TTC549 (cell line): ENCODE measurements around the gene CDKAL1.

Source experiments
- FAIRE-seq: peaks from 2 replicates; lab custom pipeline; 2012; peaks lifted over from hg19 to GRCh38; lab: Jason Lieb, UNC

CDKAL1 gene

DNA sequence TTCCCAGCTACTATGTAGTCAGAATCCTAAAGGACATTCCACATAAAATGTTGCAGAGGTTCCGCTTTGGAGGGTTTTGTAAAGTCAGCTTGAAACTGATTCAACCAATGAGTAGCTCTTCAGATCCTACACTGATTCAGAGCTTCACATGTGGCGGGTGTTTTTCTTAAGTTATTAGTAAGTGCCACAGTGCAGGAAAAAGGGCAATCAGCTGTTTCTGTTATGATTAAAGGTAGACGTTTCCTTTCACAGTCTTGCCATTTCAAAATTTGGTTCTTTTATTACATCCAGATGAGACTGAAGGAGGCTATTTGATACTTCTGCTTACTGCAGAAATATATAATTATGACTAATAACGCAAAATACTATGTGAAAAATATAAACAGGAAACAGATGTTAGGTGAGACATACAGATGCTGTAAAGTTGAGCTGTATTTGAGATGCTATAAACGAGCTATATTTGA is 443.9 kb downstream of the CDKAL1 start:
- no peak for FAIRE-seq

DNA sequence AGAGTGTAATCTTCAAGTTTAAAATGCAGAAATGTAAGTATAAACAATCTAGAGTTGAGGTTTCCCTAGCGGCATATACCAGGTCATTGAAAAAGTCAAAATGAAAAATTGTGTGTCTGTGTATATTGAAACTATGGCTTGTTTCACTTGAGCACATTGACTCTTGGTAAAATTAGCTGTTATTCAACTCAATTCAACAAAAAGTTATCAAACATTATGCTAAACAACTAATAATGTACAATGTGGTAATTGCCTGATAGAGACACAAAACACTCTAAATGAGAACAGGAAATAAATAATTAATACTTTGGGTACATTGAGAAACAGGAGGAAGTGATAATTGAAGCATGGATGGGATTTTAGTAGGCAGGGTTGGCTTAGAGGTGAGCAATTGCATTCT is 444.8 kb downstream of the CDKAL1 start:
- no peak for FAIRE-seq

DNA sequence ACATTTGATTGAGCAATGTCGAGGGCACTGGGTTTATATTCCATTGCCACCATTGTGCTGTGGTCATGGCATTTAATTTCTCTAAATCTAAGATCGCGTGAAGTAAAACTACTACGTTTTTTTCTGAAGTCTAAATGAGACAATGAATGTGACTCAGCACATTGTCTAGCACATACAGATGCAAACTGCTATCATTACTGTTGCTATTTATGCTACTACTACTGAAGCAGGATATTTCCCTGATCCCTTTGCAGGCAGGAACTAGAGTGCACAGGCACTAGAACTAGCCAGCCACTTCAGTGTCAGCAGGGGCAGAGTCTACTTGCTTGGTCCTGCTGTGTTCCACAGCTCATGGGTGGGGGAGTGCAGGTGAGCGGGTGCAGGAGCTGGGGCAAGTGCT is 449.7 kb downstream of the CDKAL1 start:
- no peak for FAIRE-seq

DNA sequence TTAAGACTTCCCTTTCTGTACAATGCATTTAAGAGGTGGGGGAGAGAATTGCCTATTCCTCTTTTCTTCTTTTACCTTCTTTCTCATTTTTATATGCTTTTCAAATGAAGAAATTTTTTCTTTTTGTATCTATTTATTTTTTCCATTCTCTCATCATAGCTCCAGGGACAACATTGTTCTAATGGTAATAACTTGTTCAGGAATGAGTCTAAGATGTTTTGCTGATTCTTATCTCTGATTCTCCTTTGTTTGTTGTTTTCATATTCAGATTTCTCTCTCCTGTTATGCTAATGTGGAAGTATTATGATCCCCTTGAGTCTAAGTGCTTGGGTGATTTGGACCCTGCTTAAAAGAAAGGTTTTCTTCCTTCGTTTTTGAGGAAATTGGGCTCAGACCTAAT is 451.6 kb downstream of the CDKAL1 start:
- no peak for FAIRE-seq

DNA sequence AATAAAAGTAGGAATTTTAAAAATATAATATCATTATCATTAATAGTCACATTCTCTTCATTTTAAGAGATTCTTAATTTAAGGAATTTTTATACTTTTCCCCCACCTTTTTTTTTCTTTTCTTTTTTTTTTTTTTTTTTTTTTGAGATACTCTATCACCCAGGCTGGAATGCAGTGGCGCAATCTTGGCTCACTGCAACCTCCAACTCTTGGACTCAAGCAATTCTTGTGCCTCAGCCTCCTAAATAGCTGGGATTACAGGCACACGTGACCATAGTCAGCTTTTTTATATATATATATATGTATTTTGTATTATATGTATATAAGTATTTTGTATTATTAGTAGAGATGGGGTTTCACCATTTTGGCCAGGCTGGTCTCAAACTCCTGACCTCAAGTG is 457.7 kb downstream of the CDKAL1 start:
- no peak for FAIRE-seq

DNA sequence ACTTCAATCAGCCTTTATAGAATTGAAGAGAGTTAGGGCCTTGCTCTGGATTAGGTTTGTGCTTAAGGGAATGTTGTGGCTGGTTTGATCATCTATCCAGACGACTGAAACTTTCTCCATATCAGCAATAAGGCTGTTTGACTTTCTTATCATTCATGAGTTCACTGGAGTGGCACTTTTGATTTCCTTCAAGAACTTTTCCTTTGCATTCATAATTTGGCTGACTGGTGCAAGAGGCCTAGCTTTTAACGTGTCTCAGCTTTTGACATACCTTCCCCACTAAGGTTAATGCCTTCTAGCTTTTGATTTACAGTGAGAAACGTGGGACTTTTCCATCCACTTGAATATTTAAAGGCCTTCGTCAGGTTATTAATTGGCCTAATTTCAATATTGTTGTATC is 461.8 kb downstream of the CDKAL1 start:
- no peak for FAIRE-seq

DNA sequence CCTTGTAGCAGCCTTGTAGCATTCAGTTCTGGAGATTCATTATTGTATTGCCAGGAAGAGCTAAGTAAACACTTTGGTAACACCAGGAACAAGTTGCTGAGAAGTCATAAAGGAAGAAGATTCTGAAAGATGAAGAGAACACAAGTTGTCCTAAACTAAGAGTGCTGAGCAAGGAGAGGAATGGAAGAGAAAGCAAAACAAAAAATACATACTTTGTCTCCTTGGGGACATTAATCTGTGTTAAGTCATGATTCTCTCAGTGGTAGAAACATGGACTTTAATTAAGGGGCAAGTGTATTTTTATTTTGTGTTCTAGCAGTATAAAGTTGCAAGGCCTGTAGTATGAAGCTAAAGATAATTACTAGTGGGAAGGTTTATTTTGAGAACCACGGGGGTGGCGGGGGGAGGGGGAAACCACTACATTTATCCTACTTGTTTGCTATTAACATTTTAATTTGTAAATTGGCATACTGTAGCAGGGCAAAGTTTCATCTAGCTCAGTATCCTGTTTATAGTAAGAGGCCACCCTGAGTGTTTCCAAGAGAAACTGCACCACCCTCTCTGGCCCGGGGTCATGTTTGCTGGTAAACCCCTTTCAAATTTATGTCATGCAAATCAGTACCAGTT is 463.0 kb downstream of the CDKAL1 start:
- no peak for FAIRE-seq

DNA sequence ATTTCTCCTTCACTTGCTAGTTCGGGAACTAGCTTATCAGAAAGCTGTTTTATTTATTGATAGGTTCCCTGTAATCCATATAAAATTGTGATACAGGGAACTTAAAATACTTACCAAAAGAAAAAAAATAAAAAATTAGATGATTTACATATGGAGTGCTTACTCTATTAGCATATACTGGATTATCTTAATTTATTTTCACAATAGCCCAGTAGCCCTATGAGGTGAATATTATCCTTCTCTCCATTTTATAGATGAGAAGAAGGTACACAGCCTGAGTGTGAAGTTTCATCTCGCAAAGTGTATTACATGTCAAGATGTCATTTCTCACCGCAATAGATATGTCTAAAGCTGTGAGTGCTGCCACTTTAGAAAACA is 463.5 kb downstream of the CDKAL1 start:
- no peak for FAIRE-seq

DNA sequence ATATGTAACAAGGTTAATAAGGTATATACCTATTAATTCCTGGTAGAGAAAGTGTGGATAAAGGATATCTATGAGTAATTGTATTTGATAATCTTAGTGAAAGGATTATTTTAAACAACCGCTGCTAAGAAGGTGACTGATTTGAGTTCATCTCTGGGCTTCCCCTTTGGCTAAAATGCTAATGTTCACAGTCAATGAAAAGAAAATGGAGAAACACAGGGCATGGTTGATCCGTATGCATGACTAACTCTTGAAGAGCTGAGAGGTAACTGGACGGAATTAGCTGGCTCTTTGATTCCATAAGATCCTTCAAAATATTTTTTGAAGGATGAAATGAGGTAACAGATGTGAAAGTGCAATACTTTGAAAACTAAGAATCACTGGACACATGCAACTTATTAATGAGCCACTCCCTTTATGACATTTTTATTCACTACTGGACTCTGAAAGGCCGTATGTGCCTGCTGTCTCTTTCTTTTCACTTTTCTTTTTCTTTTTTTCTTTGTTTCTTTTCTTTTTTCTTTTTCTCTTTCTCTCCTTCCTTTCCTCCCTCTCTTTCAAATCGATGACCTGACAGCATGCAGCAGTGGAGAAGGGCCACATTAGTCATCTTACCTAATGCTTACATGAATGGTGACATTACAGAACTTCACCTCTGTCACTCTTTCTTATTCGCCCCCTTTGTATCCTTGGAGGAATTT is 464.6 kb downstream of the CDKAL1 start:
- no peak for FAIRE-seq

DNA sequence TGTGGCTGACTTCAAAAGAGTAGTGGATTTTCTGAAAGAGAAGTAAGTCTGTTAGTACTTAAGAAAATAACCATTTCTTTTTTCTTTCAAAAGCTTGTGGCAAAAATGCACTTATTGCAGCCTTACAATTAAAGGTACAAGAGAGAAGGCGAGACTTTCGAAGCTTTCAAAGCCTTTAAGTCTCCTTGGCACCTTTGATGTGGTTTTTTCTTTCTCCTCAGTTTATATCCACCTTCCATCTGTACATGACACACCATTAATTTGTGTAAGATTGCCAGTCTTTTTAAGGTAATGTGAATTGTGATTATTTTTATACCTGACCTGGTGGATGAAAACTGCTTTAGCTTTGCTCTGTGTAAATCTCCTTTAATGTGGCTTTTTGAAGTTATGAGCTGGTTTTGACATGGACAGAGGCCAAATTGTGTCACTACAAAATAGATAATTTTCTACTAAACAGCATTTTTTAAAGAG is 466.1 kb downstream of the CDKAL1 start:
- no peak for FAIRE-seq

DNA sequence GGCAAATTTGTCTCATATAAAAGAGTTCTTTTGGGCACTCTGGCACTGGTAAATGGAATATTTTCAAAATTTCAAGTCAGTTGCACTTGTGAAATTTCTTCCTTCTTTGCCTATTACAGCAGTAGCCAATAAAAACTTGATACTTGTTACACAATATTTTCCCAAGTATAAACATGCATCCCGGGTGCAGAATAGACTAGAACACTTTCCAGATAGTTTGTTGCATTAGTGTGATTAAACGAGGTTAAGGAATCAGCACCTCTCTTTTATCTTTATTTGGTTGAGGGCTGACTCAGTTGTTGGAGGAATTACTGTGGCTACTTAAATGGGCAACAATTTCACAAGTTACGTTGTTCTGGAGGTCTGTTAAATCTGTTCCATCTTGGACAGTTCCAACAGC is 467.5 kb downstream of the CDKAL1 start:
- no peak for FAIRE-seq

DNA sequence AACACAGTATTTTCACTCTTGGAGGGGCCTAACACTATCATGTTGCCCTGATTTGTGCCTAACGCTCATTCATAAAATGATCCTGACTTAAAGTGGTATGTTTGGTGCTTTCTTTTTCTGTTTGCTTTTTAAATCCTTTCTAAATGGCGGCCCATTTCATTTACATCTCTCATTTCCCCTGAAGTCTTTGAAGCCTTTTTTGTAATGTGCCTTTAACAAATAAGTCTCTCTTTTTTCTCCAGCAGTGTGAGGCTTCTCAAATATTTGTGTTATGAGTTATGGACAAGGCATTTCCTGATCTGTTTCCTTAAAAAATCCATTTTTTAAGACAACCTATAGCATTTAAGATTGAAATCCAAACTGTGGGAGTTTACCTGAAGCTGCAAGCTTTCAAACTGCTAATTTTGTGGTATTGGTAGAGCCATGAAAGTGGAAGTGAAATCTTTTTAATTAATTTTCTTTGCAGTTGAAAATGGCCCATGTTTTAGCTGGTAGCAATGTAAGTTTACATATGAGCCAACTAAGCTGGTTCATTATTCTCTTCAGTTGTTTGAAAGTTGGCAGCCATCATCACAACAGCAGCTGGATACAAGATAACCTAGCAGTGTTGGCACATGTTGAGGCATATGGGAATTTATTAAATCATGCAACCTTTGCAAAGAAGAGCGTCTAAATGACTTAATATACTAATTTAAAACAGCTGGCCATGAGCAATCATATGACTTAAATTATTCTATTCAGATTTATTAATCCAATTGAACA is 469.7 kb downstream of the CDKAL1 start:
- no peak for FAIRE-seq

DNA sequence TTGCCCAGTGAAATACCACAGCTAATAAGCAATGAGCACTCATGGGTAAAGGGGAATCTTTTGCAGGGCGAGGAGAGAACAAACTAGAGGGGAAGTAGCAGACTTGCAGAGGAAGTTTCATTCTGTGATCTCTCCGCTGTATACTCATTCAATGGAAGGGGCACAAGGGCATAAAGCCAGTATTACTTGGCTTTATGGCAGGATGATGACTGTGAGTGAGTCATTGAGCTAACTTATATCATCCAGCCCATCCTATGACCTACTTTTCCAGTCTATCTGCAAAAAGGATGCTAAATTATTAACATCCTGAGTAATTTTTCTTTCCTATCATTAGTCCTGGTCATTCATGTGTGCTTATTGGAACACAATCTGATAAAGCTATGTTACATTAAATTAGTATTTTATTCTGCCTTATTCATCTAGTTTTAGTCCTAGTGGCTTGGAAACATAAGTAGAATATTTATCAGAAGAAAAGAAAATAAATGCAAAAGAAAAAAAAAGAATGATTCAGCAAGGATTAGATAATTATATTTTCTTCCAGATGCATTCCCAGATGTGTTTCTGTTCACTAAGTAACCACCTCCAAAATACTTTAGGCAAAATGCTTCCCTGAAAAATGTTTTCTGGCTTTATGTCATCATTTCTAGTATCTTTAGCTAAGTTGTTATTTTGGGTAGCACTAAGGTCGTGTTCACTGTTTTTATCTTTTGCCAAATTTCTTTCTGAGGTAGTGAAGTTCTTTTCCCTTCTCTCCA is 471.7 kb downstream of the CDKAL1 start:
- no peak for FAIRE-seq

DNA sequence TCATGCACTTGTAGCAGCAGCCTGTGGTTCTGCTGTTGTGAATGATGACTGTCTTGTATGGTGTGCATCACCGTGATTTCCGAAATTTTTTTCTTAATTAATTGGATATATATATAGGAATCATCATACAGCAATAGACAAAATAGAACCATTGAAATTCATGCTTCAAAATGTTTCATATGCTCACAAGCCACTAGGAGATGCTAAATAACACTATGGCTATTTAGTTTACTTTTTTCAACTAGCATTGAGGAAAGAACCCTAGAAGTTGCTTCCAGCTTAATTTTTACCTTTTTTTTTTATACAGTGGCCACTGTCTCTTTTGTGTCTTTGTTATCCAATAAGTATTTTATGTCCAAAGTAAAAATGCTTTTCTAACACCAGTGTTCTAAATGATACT is 485.4 kb downstream of the CDKAL1 start:
- FAIRE-seq, result no peak

DNA sequence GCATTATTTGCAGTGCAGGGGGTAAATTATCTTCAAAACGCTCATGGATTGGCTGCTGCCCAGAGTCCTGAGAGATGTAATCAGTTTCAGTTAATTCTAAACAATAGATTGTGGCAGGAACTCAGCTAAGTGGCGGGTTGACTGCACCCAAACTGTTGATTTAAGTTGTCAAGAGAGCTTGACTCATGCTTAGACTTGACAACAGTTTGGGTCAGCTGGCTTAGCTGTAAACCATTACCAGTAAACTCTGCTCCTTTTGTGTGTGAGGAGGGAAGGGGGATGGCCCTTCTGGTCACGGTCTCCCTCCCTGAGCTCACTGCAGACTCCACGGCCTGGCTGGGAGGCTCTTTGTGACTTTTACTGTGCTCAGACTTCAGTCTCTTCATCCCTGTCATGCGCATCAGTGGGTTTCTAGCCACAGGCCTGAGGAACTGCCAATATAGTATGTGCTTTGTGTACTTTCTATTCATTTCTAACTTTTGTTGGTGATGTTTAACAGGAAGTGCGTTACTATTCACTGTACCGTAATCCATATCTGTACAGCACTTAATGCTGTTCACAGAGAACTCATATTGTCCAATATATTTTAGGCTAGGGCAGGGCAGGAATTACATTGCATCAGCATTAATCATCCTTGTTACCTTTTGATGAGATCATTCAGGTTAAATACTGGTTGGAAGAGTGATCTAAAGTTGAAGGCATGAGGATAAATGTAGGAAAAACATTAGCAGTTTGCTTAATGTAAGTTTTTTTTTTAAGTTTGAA is 488.3 kb downstream of the CDKAL1 start:
- FAIRE-seq, result no peak

DNA sequence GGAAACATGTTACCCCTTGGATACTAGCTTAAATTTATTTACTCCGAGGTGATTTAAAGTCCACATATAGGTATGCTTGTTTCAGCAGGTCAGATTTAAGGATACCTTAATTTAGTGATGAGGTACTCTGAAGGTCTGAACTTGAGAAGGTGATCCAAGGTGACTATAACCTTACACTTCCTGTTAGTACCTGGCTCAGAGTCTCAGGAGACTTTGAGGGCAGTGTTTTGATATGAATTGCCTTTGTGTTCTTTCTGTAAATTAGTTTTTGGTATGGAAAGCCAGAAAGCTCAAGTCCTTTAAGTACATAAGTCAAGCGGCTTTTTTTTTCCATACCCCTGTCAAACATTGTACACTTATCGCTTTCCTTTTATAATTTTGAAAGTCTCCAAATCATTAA is 489.0 kb downstream of the CDKAL1 start:
- FAIRE-seq, result no peak

DNA sequence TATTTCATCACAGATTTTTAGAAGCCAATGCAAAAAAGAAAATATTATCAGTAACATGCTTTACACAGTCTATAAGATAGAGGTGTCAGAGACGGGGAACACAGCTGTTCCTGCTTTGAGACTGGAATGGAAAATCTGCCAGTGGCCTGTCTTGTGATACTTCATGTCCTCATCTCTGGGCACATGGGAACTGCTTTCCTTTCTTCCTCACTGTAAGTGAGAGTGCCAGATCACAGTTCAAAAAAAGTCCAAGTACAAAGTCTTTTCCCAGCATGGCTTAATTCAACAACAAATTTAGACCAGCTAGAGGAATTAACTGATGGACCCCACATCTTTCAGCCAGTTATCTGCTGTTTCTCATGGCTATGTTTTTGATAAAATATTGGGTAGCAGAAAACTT is 490.4 kb downstream of the CDKAL1 start:
- FAIRE-seq, result no peak

DNA sequence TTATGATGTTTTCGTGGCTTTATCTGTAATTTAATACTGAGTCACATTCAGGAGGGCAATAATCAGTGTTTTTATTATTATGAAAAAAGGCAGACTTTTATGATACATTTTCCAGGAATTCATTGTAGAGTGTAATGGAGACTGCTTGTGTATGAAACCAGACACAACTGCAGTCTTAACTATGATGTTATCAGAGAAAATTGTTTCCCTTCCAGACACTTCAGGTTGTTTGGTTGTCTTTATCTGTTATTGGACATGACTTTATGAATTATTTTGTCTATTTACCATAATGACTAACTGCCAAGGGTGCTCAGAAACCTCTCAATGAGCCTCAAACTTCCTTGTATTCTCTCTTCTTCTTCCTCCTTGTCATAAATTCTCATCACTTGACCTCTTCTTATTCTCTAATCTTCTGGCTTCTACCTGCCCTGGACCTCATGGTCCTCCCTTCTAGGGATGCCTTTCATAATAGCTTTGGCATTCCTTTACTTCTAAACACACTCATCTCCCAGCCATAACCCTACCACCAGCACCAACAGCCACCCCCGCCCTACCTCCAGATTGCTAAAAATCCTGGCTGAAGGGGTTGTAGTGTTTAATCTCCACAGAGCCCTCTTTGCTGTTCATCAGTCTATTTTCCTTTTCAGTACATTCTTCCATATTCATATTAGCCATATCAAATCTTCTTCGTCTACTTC is 492.5 kb downstream of the CDKAL1 start:
- FAIRE-seq, result no peak

DNA sequence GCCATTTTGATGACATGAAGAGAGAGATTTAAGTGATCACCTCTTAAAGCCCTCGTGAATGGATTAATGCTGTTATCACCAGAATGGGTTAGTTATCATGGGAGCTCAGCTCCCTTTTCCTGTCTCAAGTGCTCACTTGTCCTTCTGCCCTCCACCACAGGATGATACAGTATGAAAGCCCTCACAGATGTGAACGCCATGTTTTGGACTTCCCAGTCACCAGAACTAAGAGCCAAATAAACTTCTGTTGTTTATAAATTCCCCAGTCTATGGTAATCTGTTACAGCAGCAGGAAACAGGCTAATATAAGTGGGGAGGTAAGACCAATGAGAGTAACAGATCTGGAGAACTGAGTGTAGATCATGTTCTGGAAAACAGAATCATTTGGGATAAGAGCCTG is 493.2 kb downstream of the CDKAL1 start:
- FAIRE-seq, result no peak

DNA sequence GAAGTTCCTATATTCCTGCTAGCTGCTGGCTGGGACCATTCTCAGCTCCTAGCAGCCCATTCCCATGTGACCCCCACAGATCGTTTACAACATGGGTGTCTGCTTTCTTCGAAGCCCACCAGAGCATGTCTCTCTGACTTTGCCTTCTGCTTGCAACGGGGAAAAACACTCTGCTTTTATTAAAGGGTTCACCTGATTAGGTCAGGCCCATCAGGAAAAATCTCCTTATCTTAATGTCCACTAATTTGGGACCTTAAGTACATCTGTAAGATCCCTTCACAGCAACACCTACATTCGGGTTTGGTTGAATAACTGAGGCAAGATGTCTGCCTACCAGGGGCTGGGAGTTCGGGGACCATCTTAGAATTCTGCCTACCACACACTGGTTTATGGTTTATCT is 496.9 kb downstream of the CDKAL1 start:
- FAIRE-seq, result no peak

DNA sequence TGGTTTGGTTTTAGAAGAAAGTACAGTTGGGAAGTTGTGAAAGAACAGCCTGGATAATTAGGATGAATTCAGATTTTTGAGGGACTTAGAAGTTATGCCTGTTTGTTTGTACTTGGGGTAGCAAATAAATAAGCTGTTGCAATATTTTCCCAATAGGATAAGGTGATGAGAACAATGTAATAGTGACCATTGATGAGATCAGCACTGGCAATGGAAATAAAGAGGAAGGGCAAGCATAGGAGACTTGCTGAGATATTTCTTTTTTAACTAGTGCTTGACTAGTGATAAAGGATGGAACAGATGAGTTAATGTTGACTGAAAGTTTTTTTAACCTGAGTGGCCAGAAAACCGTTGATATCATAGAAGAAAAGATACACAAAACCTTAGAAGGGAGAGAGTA is 498.8 kb downstream of the CDKAL1 start:
- FAIRE-seq, result no peak
